HepG2 (cell line): ENCODE results near the gene VAMP2. TPM values are rescaled to one million over a fixed set of nuclear protein-coding genes. Genes with fewer than 3 reads are reported as not detected.

ENCODE experiments used
- ARNTL ChIP-seq: sonication (generic); formaldehyde crosslinking; IDR thresholded peaks from 2 replicates; pipeline ENCODE4 v1.4.0; 2020; ENCODE audit warnings: mild to moderate bottlenecking, missing genetic modification reagents
- CBFB ChIP-seq: sonication (generic); formaldehyde crosslinking; IDR thresholded peaks from 2 replicates; pipeline ENCODE4 v1.4.0; 2020; ENCODE audit warnings: missing genetic modification reagents
- CC2D1A ChIP-seq: sonication (generic); formaldehyde crosslinking; IDR thresholded peaks from 2 replicates; pipeline ENCODE4 v1.8.1; 2023; ENCODE audit warnings: mild to moderate bottlenecking, missing genetic modification reagents
- ELF1 ChIP-seq: sonication (generic); formaldehyde crosslinking; IDR thresholded peaks from 2 replicates; pipeline ENCODE4 v1.4.0; 2020; ENCODE audit warnings: missing genetic modification reagents
- ELF4 ChIP-seq: sonication (generic); formaldehyde crosslinking; IDR thresholded peaks from 2 replicates; pipeline ENCODE4 v1.5.0; 2020; ENCODE audit warnings: missing genetic modification reagents, mild to moderate bottlenecking, moderate library complexity, borderline replicate concordance
- ERF ChIP-seq: IDR thresholded peaks from 2 replicates; pipeline ENCODE4 v1.6.1; 2018; ENCODE audit warnings: missing biosample characterization, missing genetic modification reagents
- FOXM1 ChIP-seq: sonication (generic); formaldehyde crosslinking; IDR thresholded peaks from 2 replicates; pipeline ENCODE4 v1.5.0; 2020; ENCODE audit warnings: missing genetic modification reagents
- LCORL ChIP-seq, 2 experiments: fragments of 450-650 bp in 1 of 2; sonication (generic) in 1 of 2; formaldehyde crosslinking in 1 of 2; IDR thresholded peaks; 2 replicates each; pipeline versions ENCODE4 v1.5.0 to v1.6.1; 2017 to 2020; ENCODE audit warnings: antibody characterized with exemption in 1 of 2, missing genetic modification reagents in 1 of 2
- PHB2 ChIP-seq: fragments of 450-650 bp; IDR thresholded peaks from 2 replicates; pipeline ENCODE4 v1.6.1; 2018; ENCODE audit not compliant: partially characterized antibody
- PHF8 ChIP-seq: sonication (generic); formaldehyde crosslinking; IDR thresholded peaks from 2 replicates; pipeline ENCODE4 v1.5.0; 2020; ENCODE audit warnings: missing genetic modification reagents
- RFX3 ChIP-seq: IDR thresholded peaks from 2 replicates; pipeline ENCODE4 v1.6.1; 2016; ENCODE audit warnings: missing biosample characterization, missing genetic modification reagents
- SNAPC2 ChIP-seq: sonication (generic); formaldehyde crosslinking; IDR thresholded peaks from 2 replicates; pipeline ENCODE4 v1.8.1; 2022; ENCODE audit warnings: mild to moderate bottlenecking, missing genetic modification reagents
- TAF1 ChIP-seq: sonication (generic); formaldehyde crosslinking; IDR thresholded peaks from 2 replicates; pipeline ENCODE4 v1.4.0; 2020; ENCODE audit warnings: missing genetic modification reagents
- TCF7 ChIP-seq: sonication (generic); IDR thresholded peaks from 2 replicates; pipeline ENCODE4 v1.6.1; 2016; ENCODE audit warnings: antibody characterized with exemption, low read depth
- ZNF138 ChIP-seq: sonication (generic); formaldehyde crosslinking; IDR thresholded peaks from 2 replicates; pipeline ENCODE4 v1.5.0; 2020; ENCODE audit warnings: mild to moderate bottlenecking, low read depth, missing genetic modification reagents
- ZNF335 ChIP-seq: sonication (generic); formaldehyde crosslinking; IDR thresholded peaks from 2 replicates; pipeline ENCODE4 v1.4.0; 2020; ENCODE audit warnings: missing genetic modification reagents
- ZNF501 ChIP-seq: sonication (generic); formaldehyde crosslinking; IDR thresholded peaks from 2 replicates; pipeline ENCODE4 v1.5.1; 2020; ENCODE audit warnings: mild to moderate bottlenecking, moderate library complexity, missing genetic modification reagents
- ZNF678 ChIP-seq: sonication (generic); formaldehyde crosslinking; IDR thresholded peaks from 2 replicates; pipeline ENCODE4 v1.4.0; 2020; ENCODE audit warnings: mild to moderate bottlenecking, missing genetic modification reagents
- ZSCAN20 ChIP-seq: sonication (generic); formaldehyde crosslinking; IDR thresholded peaks from 2 replicates; pipeline ENCODE4 v1.4.0; 2020; ENCODE audit warnings: missing genetic modification reagents, mild to moderate bottlenecking, borderline replicate concordance
- polyA plus RNA-seq, 8 experiments: library from polyadenylated mRNA; depleted of rRNA in 3 of 8; stranded (reverse) in 7 of 8; unstranded in 1 of 8; fragments of >200 nt; fragmentation: Illumina TruSeq in 4 of 8; extraction: Trizol in 4 of 8; gene quantifications; 2 replicates each; pipeline versions ENCODE4 v1.2.1 to v1.2.3, GENCODE V29; 2011 to 2016; ENCODE audit warnings: low read depth in 4 of 8, missing spikeins in 1 of 8, mixed read lengths in 1 of 8; ENCODE audit not compliant: insufficient read depth in 1 of 8
- total RNA-seq, 5 experiments: library from RNA; depleted of rRNA; stranded (reverse); fragments of >200 nt; fragmentation: Illumina TruSeq; extraction: Trizol; gene quantifications; 2 replicates each; pipeline ENCODE4 v1.2.3, GENCODE V29; 2016; ENCODE audit warnings: low read depth in 1 of 5
- TF ChIP-seq, protein P1 (sequence below): sonication (generic); formaldehyde crosslinking; IDR thresholded peaks from 2 replicates; pipeline ENCODE4 v1.9.0; 2021; ENCODE audit warnings: mild to moderate bottlenecking, missing genetic modification reagents
- TF ChIP-seq, protein P2 (sequence below): sonication (generic); formaldehyde crosslinking; conservative IDR thresholded peaks from 2 replicates; pipeline ENCODE4 v1.4.0; 2020; ENCODE audit warnings: mild to moderate bottlenecking, missing genetic modification reagents, moderate library complexity

VAMP2 gene
- total and polyA plus RNA-seq, 2 of the 13 experiments (the other 11 are each of a cell fraction or from before 2014, with no cell fraction given): 3.9 to 17.2 TPM

DNA sequence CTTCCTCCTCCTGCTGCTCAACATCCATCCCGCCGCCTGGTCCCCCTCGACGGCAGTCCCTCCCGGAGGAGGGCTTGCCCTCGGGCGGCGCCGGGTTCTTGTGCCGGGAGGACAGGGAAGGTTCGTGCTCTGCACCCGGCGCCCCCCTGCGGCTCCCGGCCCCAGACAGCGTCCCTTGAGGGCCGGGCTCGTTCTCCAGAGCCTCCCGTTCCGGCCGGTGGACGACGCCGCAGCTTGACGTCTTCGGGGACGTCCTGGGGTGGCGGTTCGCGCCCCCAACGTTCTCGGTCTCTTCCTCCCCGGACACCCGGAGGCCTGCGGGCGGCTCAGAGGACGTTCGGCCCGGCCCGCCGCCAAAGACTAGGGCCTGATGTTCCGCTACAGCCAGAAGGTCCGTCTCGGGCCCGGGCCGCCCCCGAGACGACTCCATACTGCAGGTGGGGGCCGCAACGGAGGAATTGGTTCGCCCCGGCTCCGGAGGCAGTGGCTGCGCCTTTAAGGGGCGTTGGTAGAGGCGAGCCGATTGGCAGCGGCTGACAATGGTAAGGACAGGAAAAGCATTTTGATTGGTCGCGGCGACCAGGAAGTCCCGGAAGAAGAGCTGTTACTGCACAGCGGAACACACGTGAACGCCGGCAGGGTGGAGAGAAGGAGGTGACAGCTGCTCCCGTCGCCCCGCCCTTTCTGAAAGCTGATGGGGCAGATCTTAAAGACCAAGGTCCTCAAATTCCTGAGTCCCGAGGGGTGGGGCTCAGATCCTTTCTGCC lies 27.1 kb upstream of the VAMP2 start, which contains the start of gene BORCS6 (continued):
- TF ChIP-seq, protein P1, sequence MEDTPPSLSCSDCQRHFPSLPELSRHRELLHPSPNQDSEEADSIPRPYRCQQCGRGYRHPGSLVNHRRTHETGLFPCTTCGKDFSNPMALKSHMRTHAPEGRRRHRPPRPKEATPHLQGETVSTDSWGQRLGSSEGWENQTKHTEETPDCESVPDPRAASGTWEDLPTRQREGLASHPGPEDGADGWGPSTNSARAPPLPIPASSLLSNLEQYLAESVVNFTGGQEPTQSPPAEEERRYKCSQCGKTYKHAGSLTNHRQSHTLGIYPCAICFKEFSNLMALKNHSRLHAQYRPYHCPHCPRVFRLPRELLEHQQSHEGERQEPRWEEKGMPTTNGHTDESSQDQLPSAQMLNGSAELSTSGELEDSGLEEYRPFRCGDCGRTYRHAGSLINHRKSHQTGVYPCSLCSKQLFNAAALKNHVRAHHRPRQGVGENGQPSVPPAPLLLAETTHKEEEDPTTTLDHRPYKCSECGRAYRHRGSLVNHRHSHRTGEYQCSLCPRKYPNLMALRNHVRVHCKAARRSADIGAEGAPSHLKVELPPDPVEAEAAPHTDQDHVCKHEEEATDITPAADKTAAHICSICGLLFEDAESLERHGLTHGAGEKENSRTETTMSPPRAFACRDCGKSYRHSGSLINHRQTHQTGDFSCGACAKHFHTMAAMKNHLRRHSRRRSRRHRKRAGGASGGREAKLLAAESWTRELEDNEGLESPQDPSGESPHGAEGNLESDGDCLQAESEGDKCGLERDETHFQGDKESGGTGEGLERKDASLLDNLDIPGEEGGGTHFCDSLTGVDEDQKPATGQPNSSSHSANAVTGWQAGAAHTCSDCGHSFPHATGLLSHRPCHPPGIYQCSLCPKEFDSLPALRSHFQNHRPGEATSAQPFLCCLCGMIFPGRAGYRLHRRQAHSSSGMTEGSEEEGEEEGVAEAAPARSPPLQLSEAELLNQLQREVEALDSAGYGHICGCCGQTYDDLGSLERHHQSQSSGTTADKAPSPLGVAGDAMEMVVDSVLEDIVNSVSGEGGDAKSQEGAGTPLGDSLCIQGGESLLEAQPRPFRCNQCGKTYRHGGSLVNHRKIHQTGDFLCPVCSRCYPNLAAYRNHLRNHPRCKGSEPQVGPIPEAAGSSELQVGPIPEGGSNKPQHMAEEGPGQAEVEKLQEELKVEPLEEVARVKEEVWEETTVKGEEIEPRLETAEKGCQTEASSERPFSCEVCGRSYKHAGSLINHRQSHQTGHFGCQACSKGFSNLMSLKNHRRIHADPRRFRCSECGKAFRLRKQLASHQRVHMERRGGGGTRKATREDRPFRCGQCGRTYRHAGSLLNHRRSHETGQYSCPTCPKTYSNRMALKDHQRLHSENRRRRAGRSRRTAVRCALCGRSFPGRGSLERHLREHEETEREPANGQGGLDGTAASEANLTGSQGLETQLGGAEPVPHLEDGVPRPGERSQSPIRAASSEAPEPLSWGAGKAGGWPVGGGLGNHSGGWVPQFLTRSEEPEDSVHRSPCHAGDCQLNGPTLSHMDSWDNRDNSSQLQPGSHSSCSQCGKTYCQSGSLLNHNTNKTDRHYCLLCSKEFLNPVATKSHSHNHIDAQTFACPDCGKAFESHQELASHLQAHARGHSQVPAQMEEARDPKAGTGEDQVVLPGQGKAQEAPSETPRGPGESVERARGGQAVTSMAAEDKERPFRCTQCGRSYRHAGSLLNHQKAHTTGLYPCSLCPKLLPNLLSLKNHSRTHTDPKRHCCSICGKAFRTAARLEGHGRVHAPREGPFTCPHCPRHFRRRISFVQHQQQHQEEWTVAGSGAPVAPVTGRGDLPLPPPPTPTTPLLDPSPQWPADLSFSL (CRISPR knock-in tag): no peak
- TF ChIP-seq FOXM1 (CRISPR knock-in tag) (no peak), ELF4 (CRISPR knock-in tag) (peak; percentile 78; the same call in 1 of the 2 replicates), ZNF501 (CRISPR knock-in tag) (peak; percentile 15; the same call in 1 of the 2 replicates), LCORL (IDR thresholded peaks at IDR 0.05) (no peak), LCORL (CRISPR knock-in tag; IDR thresholded peaks at IDR 0.05) (peak; percentile 9; the same call in 1 of the 2 replicates), ARNTL (CRISPR knock-in tag) (peak; percentile 85), RFX3 (CRISPR knock-in tag) (no peak), ELF1 (CRISPR knock-in tag) (peak; percentile 95), ERF (0 out of 2 replicates have a peak, but pooled peaks have one; percentile 35), SNAPC2 (CRISPR knock-in tag) (0 out of 2 replicates have a peak, but pooled peaks have one; percentile 48), TAF1 (CRISPR knock-in tag) (peak; percentile 60), TCF7 (0 out of 2 replicates have a peak, but pooled peaks have one; percentile 17), ZNF335 (CRISPR knock-in tag) (no peak), PHF8 (CRISPR knock-in tag) (peak; percentile 71), CBFB (CRISPR knock-in tag) (0 out of 2 replicates have a peak, but pooled peaks have one; percentile 44), ZNF138 (0 out of 2 replicates have a peak, but pooled peaks have one; percentile 46), CC2D1A (CRISPR knock-in tag) (no peak), ZNF678 (0 out of 2 replicates have a peak, but pooled peaks have one; percentile 38), PHB2 (no peak), ZSCAN20 (CRISPR knock-in tag) (0 out of 2 replicates have a peak, but pooled peaks have one; percentile 24)
- TF ChIP-seq, protein P2, sequence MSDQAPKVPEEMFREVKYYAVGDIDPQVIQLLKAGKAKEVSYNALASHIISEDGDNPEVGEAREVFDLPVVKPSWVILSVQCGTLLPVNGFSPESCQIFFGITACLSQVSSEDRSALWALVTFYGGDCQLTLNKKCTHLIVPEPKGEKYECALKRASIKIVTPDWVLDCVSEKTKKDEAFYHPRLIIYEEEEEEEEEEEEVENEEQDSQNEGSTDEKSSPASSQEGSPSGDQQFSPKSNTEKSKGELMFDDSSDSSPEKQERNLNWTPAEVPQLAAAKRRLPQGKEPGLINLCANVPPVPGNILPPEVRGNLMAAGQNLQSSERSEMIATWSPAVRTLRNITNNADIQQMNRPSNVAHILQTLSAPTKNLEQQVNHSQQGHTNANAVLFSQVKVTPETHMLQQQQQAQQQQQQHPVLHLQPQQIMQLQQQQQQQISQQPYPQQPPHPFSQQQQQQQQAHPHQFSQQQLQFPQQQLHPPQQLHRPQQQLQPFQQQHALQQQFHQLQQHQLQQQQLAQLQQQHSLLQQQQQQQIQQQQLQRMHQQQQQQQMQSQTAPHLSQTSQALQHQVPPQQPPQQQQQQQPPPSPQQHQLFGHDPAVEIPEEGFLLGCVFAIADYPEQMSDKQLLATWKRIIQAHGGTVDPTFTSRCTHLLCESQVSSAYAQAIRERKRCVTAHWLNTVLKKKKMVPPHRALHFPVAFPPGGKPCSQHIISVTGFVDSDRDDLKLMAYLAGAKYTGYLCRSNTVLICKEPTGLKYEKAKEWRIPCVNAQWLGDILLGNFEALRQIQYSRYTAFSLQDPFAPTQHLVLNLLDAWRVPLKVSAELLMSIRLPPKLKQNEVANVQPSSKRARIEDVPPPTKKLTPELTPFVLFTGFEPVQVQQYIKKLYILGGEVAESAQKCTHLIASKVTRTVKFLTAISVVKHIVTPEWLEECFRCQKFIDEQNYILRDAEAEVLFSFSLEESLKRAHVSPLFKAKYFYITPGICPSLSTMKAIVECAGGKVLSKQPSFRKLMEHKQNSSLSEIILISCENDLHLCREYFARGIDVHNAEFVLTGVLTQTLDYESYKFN (CRISPR knock-in tag): no peak; the same call in 1 of the 2 replicates
